ENCODE measurements around the gene PLEK.

GRCh38 chr2:68325056-68325455 lies 40.0 kb upstream of the PLEK start:
- TF ChIP-seq CTCF (IDR thresholded peaks at IDR 0.05; ENCODE audit: extremely low read depth in 1 of 2, insufficient read depth in 1 of 2, low read depth in 1 of 2, low read length in 2 of 2) (no peak), MAX (IDR thresholded peaks at IDR 0.05; ENCODE audit: insufficient read depth, insufficient read length) (no peak), POLR2A (IDR thresholded peaks at IDR 0.05; ENCODE audit: low read depth, low read length) (no peak), FOS (IDR thresholded peaks at IDR 0.05; ENCODE audit: borderline replicate concordance, insufficient read depth, low read length) (no peak)
